HUDEP-2 (cell line): ENCODE data around the gene ENTPD1.
"Not testable (repeated sequence)": the region's sequence is repeated elsewhere in the genome, so short reads cannot be mapped to it uniquely, and the experiment has no call there.

ENCODE experiments used
- DNase-seq, 76 experiments: peaks; one replicate each; lab custom pipeline; 2025; ENCODE audit not compliant: unreplicated experiment in 76 of 76; lab: John Stamatoyannopoulos, UW

The ENTPD1 gene

DNA sequence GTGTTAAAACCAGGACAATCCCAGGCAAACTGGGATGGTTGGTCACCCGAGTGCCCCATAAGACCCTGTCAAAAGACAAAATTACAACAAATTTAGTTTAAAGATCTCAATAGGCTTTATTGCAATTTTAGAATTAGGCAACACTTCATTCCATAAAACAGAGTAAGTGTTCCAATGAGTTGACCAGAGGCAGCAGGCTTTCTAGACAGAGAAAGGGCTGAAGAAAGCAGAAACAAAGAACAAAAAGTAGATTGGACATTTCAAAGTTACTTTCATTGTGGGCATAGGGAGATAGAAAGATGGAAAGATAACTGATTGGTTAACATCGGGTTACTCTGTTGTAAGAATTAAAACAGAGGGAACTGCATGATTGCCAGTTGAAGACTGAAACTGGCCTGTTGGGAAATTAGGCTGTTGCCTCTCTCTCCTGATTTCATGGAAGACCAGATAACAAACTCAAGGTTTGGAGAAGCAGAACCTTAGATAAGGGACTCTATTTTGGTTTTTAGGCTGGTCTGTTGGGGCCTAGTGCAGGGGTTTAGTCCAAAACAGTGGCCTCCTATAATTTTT, 36.3 kb downstream of the ENTPD1 start:
- DNase-seq = no peak

DNA sequence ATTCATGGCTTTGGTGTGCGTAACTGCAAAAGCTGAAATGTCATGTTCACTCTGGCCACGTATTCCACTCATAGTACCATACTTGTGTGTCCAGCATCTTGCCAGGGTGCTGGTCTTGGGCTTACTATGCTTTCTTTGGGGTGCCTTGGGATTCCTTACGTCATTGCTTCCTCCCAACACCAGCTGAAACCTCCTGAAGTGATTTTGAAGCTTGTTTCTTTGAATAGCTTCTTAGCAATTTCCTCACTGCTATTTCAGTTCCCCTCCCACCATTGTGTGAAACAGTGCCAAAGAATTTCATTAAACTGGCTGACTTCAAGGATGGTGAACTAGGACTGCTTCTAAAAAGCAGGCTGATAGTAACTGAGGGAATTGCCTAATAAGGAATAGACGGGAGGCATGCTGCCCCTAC, 36.9 kb downstream of the ENTPD1 start:
- DNase-seq = no peak

DNA sequence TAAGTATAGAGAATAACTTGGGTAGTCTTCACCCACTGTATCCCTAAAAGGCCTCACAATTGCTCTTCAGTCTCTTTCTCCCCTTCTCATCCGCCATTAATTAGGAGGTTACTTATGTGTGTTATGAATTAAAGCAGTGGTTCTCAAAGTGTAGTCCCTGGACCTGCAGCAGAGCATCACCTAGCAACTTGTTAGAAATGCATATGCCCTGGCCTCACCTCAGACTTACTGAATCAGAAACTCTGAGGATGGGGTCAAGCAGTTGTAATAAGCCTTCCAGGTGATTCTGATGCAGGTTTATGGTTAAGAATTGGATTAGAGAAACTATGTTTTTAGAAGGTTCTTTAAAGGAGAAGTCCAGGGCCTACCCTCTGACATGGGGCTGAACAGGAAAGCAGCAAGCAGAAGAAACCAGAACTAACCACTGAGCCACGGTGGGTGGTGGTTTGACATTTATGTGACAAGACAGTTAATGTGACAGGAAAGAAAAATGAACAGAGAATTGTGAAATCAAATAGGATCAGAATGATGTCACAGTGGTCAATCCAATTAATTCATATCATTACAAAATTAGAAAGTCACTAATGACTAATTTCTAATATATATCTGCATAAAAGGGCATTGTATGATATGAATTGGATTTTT, 37.6 kb downstream of the ENTPD1 start:
- no peak for DNase-seq

DNA sequence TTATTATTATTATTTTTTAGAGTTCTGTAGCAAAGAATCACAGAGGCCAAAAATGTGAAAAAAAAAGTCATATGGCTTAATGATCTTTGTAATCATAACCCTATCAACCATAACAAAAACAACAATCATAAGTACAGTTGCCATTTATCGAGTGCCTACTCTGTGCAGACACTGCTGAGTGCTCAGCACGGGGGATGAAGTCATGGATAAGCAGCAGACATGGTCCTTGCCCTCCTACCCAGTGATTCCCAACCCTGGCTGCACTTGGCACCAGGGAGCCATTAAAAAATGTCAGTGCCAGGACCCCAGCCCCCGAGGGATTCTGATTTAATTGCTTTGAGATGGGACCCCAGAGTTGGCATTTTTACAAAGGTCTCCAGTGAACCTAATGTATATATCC, 38.2 kb downstream of the ENTPD1 start:
- DNase-seq = no peak

DNA sequence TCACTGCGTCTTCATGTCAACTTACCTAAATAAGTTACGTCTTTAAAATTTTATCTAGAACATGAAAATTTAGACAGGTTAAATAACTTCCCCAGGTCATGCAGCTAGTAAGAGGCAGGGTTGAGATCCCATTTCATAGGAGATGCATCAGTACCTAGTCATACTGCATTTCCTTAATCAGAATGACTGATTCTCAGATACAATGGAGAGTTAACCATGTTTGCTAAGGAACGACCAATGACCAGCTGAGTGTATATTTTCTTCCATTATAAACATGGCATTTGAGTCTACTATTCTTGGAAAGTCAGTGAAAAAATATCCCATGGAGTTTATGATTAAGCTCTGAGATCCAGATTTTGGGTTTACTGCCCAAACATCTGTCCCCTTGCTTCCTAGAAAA, 39.6 kb downstream of the ENTPD1 start:
- DNase-seq = no peak

DNA sequence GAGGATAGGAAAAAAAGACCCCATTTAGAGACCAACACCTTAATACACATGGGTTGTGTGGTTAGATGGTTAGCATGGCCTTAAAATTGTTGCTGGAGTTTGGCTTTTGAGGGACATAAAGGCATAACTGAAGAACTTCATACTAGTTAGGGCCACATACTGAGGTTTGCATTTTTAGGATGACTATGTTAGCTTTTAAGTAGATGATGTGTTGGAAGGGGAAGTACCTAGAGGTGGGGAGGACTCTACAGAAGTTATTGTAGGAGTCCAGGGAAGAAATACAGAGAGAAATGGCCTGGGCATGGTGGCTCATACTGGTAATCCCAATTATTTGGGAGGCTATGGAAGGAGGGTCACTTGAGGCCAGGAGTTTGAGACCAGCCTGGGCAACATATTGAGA, 40.5 kb downstream of the ENTPD1 start:
- no peak for DNase-seq

DNA sequence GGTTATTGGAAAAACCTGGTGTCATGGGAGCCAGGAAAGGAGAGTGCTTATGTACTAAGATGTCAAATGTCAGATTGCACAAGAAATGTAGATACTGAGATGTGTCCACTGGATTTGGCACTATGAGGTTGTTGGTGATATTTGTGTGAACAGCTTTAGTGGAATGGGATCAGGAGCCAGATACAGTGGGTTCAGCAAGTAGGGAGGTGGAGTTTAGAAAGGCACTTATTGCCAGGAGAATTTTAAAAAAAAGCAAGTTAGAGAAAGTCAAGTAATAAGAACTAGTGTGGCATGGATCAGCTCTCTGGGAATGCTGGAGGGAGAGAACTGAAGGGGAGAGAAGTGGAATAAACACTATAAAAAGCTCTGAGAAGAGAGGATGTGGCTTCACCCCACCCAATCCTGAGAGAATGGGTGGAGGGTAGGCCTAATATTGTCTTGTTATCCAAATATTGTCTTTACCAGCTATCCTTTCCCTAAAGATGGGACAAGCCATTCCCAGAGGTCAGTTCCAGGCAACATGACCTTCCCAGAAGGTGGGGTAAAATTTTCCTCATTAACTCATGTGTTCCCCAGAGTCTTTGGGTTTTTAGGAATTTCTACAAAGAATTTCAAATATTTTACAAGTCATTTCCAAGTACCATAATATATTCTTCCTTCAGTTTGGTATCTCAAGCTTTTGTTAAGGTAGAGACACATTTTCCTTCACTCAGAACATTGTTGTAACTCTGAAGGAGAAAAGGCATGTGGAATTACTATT, 42.3 kb downstream of the ENTPD1 start:
- no peak for DNase-seq

DNA sequence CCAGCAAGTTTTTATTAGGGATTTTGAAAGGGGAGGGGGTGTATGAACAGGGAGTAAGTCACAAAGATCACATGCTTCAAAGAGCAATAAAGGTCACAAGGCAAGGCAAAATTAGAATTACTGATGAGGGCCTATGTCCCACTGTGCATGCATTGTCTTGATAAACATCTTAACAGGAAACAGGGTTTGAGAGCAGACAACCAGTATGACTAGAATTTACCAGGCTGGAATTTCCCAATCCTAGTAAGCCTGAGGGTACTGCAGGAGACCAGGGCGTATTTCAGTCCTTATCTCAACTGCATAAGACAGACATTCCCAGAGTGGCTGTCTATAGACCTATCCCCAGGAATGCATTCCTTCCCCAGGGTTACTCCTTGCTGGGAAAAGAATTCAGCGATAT, 44.3 kb downstream of the ENTPD1 start:
- DNase-seq = not testable (repeated sequence)

DNA sequence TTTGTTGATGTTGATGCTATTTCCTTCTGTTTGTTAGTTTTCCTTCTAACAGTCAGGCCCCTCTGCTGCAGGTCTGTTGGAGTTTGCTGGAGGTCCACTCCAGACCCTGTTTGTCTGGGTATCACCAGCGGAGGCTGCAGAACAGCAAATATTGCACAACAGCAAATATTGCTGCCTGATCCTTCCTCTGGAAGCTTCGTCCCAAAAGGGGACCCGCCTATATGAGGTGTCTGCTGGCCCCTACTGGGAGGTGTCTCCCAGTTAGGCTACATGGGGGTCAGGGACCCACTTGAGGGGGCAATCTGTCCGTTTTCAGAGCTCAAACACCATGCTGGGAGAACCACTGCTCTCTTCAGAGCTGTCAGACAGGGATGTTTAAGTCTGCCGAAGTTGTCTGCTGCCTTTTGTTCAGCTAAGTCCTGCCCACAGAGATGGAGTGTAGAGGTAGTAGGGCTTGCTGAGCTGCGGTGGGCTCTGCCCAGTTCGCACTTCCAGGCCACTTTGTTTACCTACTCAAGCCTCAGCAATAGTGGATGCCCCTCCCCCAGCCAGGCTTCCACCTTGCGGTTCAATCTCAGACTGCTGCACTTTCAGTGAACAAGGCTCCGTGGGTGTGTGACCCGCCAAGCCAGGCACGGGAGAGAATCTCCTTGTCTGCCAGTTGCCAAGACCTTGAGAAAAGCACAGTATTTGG, 50.9 kb downstream of the ENTPD1 start:
- not testable (repeated sequence) for DNase-seq

DNA sequence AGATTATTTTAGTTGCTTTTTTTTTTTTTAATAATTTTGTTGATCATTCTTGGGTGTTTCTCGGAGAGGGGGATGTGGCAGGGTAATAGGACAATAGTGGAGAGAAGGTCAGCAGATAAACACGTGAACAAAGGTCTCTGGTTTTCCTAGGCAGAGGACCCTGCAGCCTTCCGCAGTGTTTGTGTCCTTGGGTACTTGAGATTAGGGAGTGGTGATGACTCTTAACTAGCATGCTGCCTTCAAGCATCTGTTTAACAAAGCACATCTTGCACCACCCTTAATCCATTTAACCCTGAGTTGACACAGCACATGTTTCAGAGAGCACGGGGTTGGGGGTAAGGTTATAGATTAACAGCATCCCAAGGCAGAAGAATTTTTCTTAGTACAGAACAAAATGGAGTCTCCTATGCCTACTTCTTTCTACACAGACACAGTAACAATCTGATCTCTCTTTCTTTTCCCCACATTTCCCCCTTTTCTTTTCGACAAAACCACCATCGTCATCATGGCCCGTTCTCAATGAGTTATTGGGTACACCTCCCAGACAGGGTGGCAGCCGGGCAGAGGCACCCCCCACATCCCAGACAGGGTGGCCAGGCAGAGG, 52.8 kb downstream of the ENTPD1 start:
- DNase-seq = not testable (repeated sequence)

DNA sequence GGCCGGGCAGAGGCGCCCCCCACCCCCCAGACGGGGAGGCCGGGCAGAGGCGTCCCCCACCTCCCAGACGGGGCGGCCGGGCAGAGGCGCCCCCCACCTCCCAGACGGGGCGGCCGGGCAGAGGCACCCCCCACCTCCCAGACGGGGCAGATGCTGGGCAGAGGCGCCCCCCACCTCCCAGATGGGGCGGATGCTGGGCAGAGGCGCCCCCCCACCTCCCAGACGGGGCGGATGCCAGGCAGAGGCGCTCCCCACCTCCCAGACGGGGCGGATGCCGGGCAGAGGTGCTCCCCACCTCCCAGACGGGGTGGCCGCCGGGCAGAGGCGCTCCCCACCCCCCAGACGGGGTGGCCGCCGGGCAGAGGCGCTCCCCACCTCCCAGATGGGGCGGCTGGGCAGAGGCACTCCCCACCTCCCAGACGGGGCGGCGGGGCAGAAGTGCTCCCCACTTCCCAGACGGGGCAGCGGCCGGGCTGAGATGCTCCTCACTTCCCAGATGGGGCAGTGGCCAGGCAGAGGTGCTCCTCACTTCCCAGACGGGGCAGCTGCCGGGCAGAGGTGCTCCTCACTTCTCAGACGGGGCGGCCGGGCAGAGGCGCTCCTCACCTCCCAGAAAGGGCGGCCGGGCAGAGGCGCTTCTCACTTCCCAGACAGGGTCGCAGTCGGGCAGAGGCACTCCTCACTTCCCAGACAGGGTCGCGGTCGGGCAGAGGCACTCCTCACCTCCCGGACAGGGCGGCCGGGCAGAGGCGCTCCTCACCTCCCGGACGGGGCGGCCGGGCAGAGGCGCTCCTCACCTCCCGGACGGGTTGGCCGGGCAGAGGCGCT, 53.6 kb downstream of the ENTPD1 start:
- DNase-seq = no peak

DNA sequence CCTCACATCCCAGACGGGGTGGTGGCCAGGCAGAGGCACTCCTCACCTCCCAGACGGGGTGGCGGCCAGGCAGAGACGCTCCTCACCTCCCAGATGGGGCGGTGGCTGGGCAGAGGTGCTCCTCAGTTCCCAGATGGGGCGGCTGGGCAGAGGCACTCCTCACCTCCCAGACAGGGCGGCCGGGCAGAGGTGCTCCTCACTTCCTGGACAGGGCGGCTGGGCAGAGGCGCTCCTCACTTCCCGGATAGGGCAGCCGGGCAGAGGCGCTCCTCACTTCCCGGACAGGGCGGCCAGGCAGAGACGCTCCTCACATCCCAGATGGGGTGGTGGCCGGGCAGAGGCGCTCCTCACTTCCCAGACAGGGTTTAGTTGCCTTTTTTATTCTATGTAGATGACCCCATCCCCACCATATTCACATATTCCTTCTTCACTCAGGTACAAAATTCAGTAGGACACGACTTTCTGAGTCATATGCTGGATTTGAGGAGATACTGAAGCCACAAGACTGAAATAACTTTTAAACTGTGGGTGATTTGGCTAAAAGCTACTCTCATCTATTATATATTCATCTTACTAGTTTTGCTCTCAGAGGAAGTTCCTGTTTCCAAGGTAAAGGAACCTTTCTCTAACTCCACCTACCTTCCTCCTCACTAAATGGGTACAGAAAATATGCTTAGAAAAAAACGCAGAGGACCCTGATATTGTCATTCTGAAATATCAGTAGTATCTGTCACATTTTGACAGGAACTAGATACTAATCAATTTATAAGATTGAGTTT, 54.4 kb downstream of the ENTPD1 start:
- no peak for DNase-seq

DNA sequence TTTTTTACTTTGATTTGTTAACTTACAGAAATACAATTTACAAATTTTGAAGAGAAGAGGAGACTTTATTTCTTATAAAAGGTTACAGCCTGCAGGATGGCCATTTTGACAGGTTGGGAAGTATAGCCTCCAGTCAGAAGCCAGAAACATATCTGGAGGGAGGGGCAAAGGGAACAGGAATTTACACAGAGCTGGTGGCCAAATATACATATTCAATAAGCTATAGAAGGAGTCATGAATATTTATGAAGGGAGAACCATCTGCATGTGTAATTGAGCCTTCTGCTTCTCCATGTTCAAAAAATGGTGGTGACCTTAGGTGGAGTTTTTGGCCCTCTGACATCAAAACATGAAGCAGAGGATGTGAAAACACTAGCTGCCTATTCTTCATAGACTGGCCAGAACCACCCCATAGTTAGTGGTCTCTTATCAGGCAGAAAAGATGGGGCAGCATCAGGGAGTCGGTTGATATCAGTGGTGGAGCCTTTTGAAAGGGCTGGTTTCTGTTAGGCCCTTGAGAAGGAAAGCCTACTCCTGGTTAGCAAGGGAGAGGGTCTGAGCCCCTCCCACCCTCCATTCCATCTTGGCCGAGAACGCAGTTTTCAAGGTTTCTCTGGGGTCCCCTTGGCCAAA, 57.2 kb downstream of the ENTPD1 start:
- DNase-seq = peak in 18 of 76 experiments; percentile 2 to 41 (median 14)

DNA sequence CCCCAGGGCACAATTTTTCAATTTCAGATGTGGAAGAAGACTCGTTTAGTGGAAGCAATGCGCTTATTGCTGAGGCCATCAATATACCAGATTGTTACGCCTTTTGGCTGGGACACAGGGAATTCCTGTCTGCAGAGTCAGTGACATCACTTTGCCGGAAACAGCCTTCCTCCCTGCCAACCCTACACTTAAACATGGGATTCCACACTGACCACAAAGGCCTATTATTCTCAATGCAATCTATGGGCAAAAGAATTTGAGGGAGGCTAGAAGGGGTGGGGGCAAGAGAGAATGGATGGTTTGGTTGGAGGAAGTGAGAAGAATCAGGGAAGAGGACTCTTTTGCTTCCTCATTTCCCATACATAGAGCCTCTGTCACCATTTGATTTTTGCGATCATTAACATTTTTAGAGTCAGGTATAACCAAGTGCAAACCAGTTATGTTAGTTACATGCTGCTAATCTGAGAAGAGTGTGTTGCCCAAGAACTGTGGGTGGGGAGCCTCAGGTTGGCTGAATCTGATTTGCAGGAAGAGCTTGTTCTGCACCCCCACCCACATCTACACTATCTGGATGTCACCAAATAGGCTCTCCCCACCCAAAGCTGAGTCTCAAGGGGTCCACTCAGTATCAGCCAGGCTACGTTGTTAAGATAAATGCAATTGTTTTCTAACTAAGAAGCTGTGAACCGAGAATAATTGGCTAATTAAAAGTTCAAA, 58.2 kb downstream of the ENTPD1 start:
- DNase-seq = no peak

DNA sequence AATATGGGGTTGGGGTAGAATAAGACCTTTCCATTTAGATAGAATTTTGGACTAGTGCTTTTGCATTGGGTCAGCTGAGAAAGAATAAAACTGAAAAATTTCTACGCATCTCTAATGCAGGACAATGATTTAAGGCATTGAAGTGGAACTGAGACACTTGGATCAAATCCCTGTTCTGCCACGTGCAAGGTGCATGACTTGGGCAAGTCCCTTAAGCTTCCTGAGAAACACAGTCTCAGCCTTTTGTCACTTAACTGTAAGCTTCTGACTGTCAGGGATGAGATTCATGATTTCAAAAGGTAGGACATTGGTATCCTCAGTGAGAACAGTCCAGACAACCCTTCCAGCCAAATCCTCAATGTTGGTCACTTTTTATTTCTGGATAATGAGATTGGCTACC, 59.2 kb downstream of the ENTPD1 start:
- no peak for DNase-seq

DNA sequence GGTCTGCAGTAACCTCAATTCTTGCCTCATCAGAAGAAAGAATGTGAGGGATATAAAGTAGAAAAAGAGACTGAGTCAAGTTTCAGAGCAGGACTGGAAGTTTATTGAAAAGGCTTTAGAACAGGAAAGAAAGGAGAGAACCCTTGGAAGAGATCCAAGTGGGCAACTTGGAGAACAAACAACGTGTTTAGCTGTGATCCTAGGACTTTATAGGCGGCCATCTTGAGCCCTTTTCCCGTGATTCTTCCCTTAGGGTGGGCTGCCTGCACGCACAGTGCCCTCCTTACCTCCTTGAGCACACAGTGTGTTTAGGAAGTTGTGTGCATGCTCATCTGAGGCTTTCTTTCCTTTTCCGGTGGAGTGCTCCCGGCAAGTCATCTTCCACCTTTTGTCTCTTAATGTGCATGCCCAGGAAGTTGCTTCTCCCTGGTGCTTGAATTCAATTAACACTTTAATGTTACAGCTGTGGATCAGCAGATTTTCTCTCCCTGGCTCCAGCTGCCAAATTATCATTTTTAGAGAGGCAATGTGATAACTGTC, 59.8 kb downstream of the ENTPD1 start:
- DNase-seq = no peak

DNA sequence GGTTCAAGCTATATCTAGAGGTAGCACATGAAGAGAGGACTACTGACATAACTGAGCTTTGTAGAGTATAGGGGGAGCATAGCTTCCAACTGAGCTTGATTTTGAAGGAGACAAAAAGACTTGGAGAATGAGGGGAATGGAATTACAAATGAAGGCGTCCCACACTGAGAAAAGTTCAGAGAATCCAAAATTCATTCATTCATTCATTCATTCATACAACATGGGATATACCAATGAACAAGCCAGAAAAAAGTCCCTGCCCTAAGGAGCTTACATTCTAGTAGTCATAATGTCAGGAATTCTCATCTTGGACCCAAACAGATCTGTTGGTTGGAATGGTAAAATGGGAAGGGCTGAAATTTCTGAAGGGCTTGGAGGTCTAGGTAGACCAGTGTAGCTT, 62.0 kb downstream of the ENTPD1 start:
- DNase-seq = no peak

DNA sequence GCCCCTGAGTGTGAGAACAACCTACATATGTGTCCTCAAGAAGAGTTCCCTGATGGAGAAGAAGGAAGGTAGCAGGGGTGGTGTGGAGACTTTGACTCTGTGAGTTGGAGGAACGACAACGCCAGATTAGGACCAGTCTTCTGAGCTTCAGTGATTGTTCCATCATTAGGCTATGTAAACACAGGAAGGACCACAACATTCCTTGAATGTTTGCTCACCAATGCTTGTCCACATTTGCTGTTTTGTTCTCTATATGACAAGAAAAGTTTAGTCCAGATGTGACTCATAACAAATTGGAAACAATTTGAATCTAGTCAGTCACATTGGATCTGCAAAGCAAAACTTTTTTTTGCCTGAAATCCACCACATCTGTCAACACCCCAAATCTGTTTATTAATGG, 62.7 kb downstream of the ENTPD1 start:
- no peak for DNase-seq
